GM23338 (cell line): ENCODE measurements around the gene AMBRA1. TPM values are rescaled to one million over a fixed set of nuclear protein-coding genes. Genes with fewer than 3 reads are reported as not detected.

ENCODE experiments used
- ATAC-seq: fragments of 200-7000 bp; cut with Tn5 transposase; 3 replicates; pipeline ENCODE4 v1.9.1; 2020
- DNase-seq: peaks from one replicate; pipeline ENCODE4 v3.0.0-alpha.2; 2015; ENCODE audit warnings: low spot score
- H2AFZ ChIP-seq: fragments of 200-600 bp; sonication (generic); 2 replicates; pipeline ENCODE4 v1.8.0; 2016; ENCODE audit warnings: antibody characterized with exemption, mild to moderate bottlenecking, moderate library complexity
- H3F3A ChIP-seq: fragments of 200-600 bp; sonication (generic); replicated peaks from 2 replicates; pipeline ENCODE4 v1.8.0; 2017; ENCODE audit warnings: antibody characterized with exemption, mixed run types, low read depth
- H3K27ac ChIP-seq: fragments of 200-600 bp; sonication (generic); 2 replicates; pipeline ENCODE4 v1.6.1; 2016; ENCODE audit warnings: low read depth
- H3K27me3 ChIP-seq: fragments of 200-600 bp; sonication (generic); 2 replicates; pipeline ENCODE4 v1.8.0; 2016; ENCODE audit warnings: mild to moderate bottlenecking, mixed run types, moderate library complexity; ENCODE audit not compliant: insufficient read depth
- H3K36me3 ChIP-seq: fragments of 200-600 bp; sonication (generic); 2 replicates; pipeline ENCODE4 v1.8.0; 2016; ENCODE audit warnings: mild to moderate bottlenecking; ENCODE audit not compliant: insufficient read depth
- H3K4me1 ChIP-seq: fragments of 200-600 bp; sonication (generic); 2 replicates; pipeline ENCODE4 v1.8.0; 2016; ENCODE audit warnings: mild to moderate bottlenecking, moderate library complexity; ENCODE audit not compliant: insufficient read depth
- H3K4me2 ChIP-seq: fragments of 200-600 bp; sonication (generic); 2 replicates; pipeline ENCODE4 v1.7.1; 2017; ENCODE audit warnings: mixed run types
- H3K4me3 ChIP-seq: fragments of 200-600 bp; sonication (generic); 2 replicates; pipeline ENCODE4 v1.6.1; 2016; ENCODE audit warnings: mixed run types
- H3K79me2 ChIP-seq: fragments of 200-600 bp; sonication (generic); replicated peaks from 2 replicates; pipeline ENCODE4 v1.8.0; 2017; ENCODE audit warnings: mild to moderate bottlenecking; ENCODE audit not compliant: insufficient read depth
- H3K9me2 ChIP-seq: fragments of 200-600 bp; sonication (generic); 2 replicates; pipeline ENCODE4 v1.8.0; 2017; ENCODE audit not compliant: insufficient read depth
- H4K20me1 ChIP-seq: fragments of 200-600 bp; sonication (generic); replicated peaks from 2 replicates; pipeline ENCODE4 v1.8.0; 2017; ENCODE audit warnings: mild to moderate bottlenecking; ENCODE audit not compliant: insufficient read depth
- H3K27ac Mint-ChIP-seq: 2 replicates; pipeline ENCODE4 v1.8.0; 2020; ENCODE audit warnings: inconsistent platforms, mild to moderate bottlenecking, moderate library complexity, mixed read lengths
- H3K27me3 Mint-ChIP-seq: 3 replicates; pipeline ENCODE4 v1.8.0; 2022; ENCODE audit warnings: low read depth, mild to moderate bottlenecking, moderate library complexity, mixed read lengths, inconsistent platforms; ENCODE audit not compliant: insufficient read depth, poor library complexity
- H3K36me3 Mint-ChIP-seq: 3 replicates; pipeline ENCODE4 v1.8.0; 2021; ENCODE audit warnings: low read depth, mild to moderate bottlenecking, inconsistent platforms, moderate library complexity, mixed read lengths
- H3K4me1 Mint-ChIP-seq: 3 replicates; pipeline ENCODE4 v1.8.0; 2020; ENCODE audit warnings: mild to moderate bottlenecking, inconsistent platforms, mixed read lengths
- H3K4me3 Mint-ChIP-seq: 3 replicates; pipeline ENCODE4 v1.8.0; 2021; ENCODE audit warnings: moderate library complexity, mild to moderate bottlenecking, inconsistent platforms, mixed read lengths
- H3K9me3 Mint-ChIP-seq: 3 replicates; pipeline ENCODE4 v1.8.0; 2020; ENCODE audit warnings: moderate library complexity, mild to moderate bottlenecking, inconsistent platforms, mixed read lengths
- CREB1 ChIP-seq: fragments of 250-450 bp; sonication (Bioruptor Pico); IDR thresholded peaks from 2 replicates; pipeline ENCODE4 v1.5.0; 2020; ENCODE audit warnings: low read depth, mild to moderate bottlenecking, moderate library complexity
- CTCF ChIP-seq, 2 experiments: fragments of 200-600 bp in 1 of 2; sonication (generic) in 1 of 2; conservative IDR thresholded peaks; 2 replicates each; pipeline versions ENCODE4 v1.5.1 to v1.6.1; 2016 to 2017; ENCODE audit warnings: antibody characterized with exemption in 2 of 2, low read depth in 2 of 2, mild to moderate bottlenecking in 2 of 2, moderate library complexity in 1 of 2
- ETS1 ChIP-seq: IDR thresholded peaks from 2 replicates; pipeline ENCODE4 v1.6.1; 2016; ENCODE audit warnings: antibody characterized with exemption
- EZH2 ChIP-seq: fragments of 200-600 bp; sonication (generic); IDR thresholded peaks from one replicate; pipeline ENCODE4 v1.8.0; 2017; ENCODE audit warnings: antibody characterized with exemption, mild to moderate bottlenecking, low read depth; ENCODE audit not compliant: unreplicated experiment
- JUNB ChIP-seq: IDR thresholded peaks from one replicate; pipeline ENCODE4 v1.6.1; 2016; ENCODE audit warnings: antibody characterized with exemption; ENCODE audit not compliant: unreplicated experiment
- POLR2AphosphoS5 ChIP-seq: IDR thresholded peaks from 2 replicates; pipeline ENCODE4 v1.6.1; 2016; ENCODE audit warnings: antibody characterized with exemption, low read depth
- ZNF331 ChIP-seq: fragments of 250-450 bp; sonication (Bioruptor Pico); IDR thresholded peaks from 2 replicates; pipeline ENCODE4 v1.5.0; 2020; ENCODE audit warnings: low read depth, mild to moderate bottlenecking, moderate library complexity
- ZNF462 ChIP-seq: fragments of 250-450 bp; sonication (Bioruptor Pico); IDR thresholded peaks from 2 replicates; pipeline ENCODE4 v1.5.0; 2020; ENCODE audit warnings: mild to moderate bottlenecking, moderate library complexity
- polyA plus RNA-seq: library from polyadenylated mRNA; unstranded; fragments of >200 nt; fragmentation: Nextera tagmentation; extraction: Ambion mirVana; gene quantifications from 2 replicates; pipeline ENCODE4 v1.2.1, GENCODE V29; 2016
- total RNA-seq: library from RNA; depleted of rRNA; stranded (reverse); fragments of >200 nt; shearing (Covaris generic); gene quantifications from 2 replicates; pipeline ENCODE4 v1.2.3, GENCODE V29; 2014

AMBRA1 gene
- total and polyA plus RNA-seq, 2 experiments from 2014 or later = 8.3 to 34.8 TPM

- no peaks in the 10 kb centered on the region for H3K27me3 ChIP-seq
- DNase-seq (no peak), ATAC-seq (no peak)
- peaks cover 20% of the 10 kb centered on the region for H4K20me1 ChIP-seq
- H3K4me2 ChIP-seq = no peak overlapping the region
- no peak overlapping the region for H3K4me3 Mint-ChIP-seq
- no peak overlapping the region for H3K4me3 ChIP-seq
- H3F3A ChIP-seq = 0 out of 2 replicates have a peak, but pooled peaks cover 3% of the 10 kb centered on the region
- H3K36me3 Mint-ChIP-seq = peaks cover 37% of the 10 kb centered on the region
- peaks cover 12% of the 10 kb centered on the region for H3K4me1 Mint-ChIP-seq
- H3K27ac ChIP-seq = no peak overlapping the region
- TF ChIP-seq POLR2AphosphoS5 (no peak), CTCF (conservative IDR thresholded peaks at IDR 0.05; ENCODE audit: low read depth in 2 of 2) (peak in 1 of 2 experiments; percentile 35; a peak in 2 of 4 replicates)
- peaks cover 18% of the 10 kb centered on the region for H3K79me2 ChIP-seq
- H3K4me1 ChIP-seq = 0 out of 2 replicates have a peak, but pooled peaks cover 2% of the 10 kb centered on the region
- peaks cover 7% of the 10 kb centered on the region; the same call in 1 of the 2 replicates for H3K36me3 ChIP-seq
- no peak overlapping the region; the same call in 1 of the 2 replicates for H3K27ac Mint-ChIP-seq
- no peaks in the 10 kb centered on the region for H3K9me3 Mint-ChIP-seq
- H3K27me3 Mint-ChIP-seq = peaks cover 5% of the 10 kb centered on the region
- no peaks in the 10 kb centered on the region for H3K9me2 ChIP-seq
- H2AFZ ChIP-seq = no peak overlapping the region
Observed at GRCh38 chr11:46541593-46542371, 52.0 kb downstream of the AMBRA1 start.

- no peak overlapping the region for H3K27ac Mint-ChIP-seq
- ATAC-seq = no peak
- TF ChIP-seq EZH2 = no peak
- TF ChIP-seq CTCF (conservative IDR thresholded peaks at IDR 0.05; ENCODE audit: low read depth in 2 of 2) = no peak
- TF ChIP-seq ETS1 = no peak
- no peak for TF ChIP-seq CREB1 (CRISPR knock-in tag)
- TF ChIP-seq JUNB = no peak
- TF ChIP-seq ZNF462 (CRISPR knock-in tag) = no peak
- TF ChIP-seq POLR2AphosphoS5 = no peak
- no peak for TF ChIP-seq ZNF331 (CRISPR knock-in tag)
Observed at GRCh38 chr11:46540807-46541206, 53.0 kb downstream of the AMBRA1 start.

More at GRCh38 chr11:46540807-46541206, 53.0 kb downstream of the AMBRA1 start:
- no peak overlapping the region for H3K4me2 ChIP-seq
- H3K9me2 ChIP-seq = no peaks in the 10 kb centered on the region
- H3K4me3 ChIP-seq = no peak overlapping the region
- peaks cover 37% of the 10 kb centered on the region for H3K36me3 Mint-ChIP-seq
- H4K20me1 ChIP-seq = peaks cover 14% of the 10 kb centered on the region
- H3K4me1 Mint-ChIP-seq = peaks cover 20% of the 10 kb centered on the region
- H3F3A ChIP-seq = no peaks in the 10 kb centered on the region
- H3K79me2 ChIP-seq = peaks cover 28% of the 10 kb centered on the region
- H3K9me3 Mint-ChIP-seq = no peaks in the 10 kb centered on the region
- H3K27ac ChIP-seq = no peak overlapping the region; the same call in 1 of the 2 replicates
- H3K4me3 Mint-ChIP-seq = no peak overlapping the region
- H3K36me3 ChIP-seq = peaks cover 7% of the 10 kb centered on the region; the same call in 1 of the 2 replicates
- H3K4me1 ChIP-seq = 0 out of 2 replicates have a peak, but pooled peaks cover 6% of the 10 kb centered on the region
- DNase-seq = no peak
- H3K27me3 Mint-ChIP-seq = peaks cover 3% of the 10 kb centered on the region
- no peak overlapping the region for H2AFZ ChIP-seq
- H3K27me3 ChIP-seq = no peaks in the 10 kb centered on the region
